Loucy (cell line): ENCODE data around the gene PROC.

Source experiments
- H2AFZ ChIP-seq: fragments of 200-600 bp; sonication (generic); 2 replicates; pipeline ENCODE4 v1.6.0; 2016; ENCODE audit warnings: antibody characterized with exemption, mild to moderate bottlenecking, low read length, moderate library complexity
- H3F3A ChIP-seq: fragments of 200-600 bp; 2 replicates; pipeline ENCODE4 v1.6.0; 2016; ENCODE audit warnings: antibody characterized with exemption, low read depth, mild to moderate bottlenecking
- H3K27me3 ChIP-seq: fragments of 200-600 bp; sonication (generic); 2 replicates; pipeline ENCODE4 v1.6.1; 2014; ENCODE audit warnings: low read length, mild to moderate bottlenecking; ENCODE audit not compliant: insufficient read depth, poor library complexity, severe bottlenecking
- H3K36me3 ChIP-seq: fragments of 200-600 bp; sonication (generic); 2 replicates; pipeline ENCODE4 v1.6.1; 2016; ENCODE audit warnings: low read length; ENCODE audit not compliant: insufficient read depth
- H3K4me1 ChIP-seq: fragments of 200-600 bp; sonication (generic); 2 replicates; pipeline ENCODE4 v1.5.1; 2014; ENCODE audit warnings: low read length, mild to moderate bottlenecking; ENCODE audit not compliant: insufficient read depth, poor library complexity, severe bottlenecking
- H3K4me2 ChIP-seq: fragments of 200-600 bp; sonication (generic); 2 replicates; pipeline ENCODE4 v1.6.0; 2014; ENCODE audit warnings: antibody characterized with exemption, low read length, low read depth, mild to moderate bottlenecking; ENCODE audit not compliant: poor library complexity, severe bottlenecking
- H3K4me3 ChIP-seq: fragments of 200-600 bp; sonication (generic); 2 replicates; pipeline ENCODE4 v1.5.1; 2014; ENCODE audit warnings: low read length, mild to moderate bottlenecking, mixed read lengths; ENCODE audit not compliant: poor library complexity, severe bottlenecking
- H3K79me2 ChIP-seq: fragments of 200-600 bp; sonication (generic); 2 replicates; pipeline ENCODE4 v1.6.1; 2014; ENCODE audit warnings: low read length; ENCODE audit not compliant: insufficient read depth
- H3K9ac ChIP-seq: fragments of 200-600 bp; sonication (generic); 2 replicates; pipeline ENCODE4 v1.6.0; 2014; ENCODE audit warnings: mild to moderate bottlenecking, low read depth, low read length, moderate library complexity; ENCODE audit not compliant: poor library complexity, severe bottlenecking
- H3K9me2 ChIP-seq: fragments of 200-600 bp; sonication (generic); replicated peaks from 2 replicates; pipeline ENCODE4 v1.6.1; 2016; ENCODE audit warnings: low read depth, low read length, mixed read lengths
- H3K9me3 ChIP-seq: fragments of 200-600 bp; sonication (generic); 2 replicates; pipeline ENCODE4 v1.6.1; 2014; ENCODE audit warnings: mild to moderate bottlenecking, antibody characterized with exemption, low read length, low read depth; ENCODE audit not compliant: insufficient read depth
- H4K20me1 ChIP-seq: fragments of 200-600 bp; sonication (generic); 2 replicates; pipeline ENCODE4 v1.6.0; 2014; ENCODE audit warnings: antibody characterized with exemption, low read length, mild to moderate bottlenecking; ENCODE audit not compliant: insufficient read depth, poor library complexity, severe bottlenecking
- CTCF ChIP-seq: fragments of 200-600 bp; sonication (generic); conservative IDR thresholded peaks from 2 replicates; pipeline ENCODE4 v1.5.1; 2014; ENCODE audit warnings: mild to moderate bottlenecking, antibody characterized with exemption, low read length
- EZH2phosphoT487 ChIP-seq: fragments of 200-600 bp; IDR thresholded peaks from 2 replicates; pipeline ENCODE4 v1.6.1; 2018; ENCODE audit warnings: antibody characterized with exemption, mild to moderate bottlenecking, moderate library complexity, borderline replicate concordance

Gene PROC

GRCh38 chr2:127421871-127422558, 3.8 kb downstream of the PROC start:
- Histone ChIP-seq H2AFZ (no peak overlapping the region), H3F3A (no peaks in the 10 kb centered on the region), H3K4me2 (no peak overlapping the region), H3K36me3 (no peaks in the 10 kb centered on the region), H3K79me2 (no peaks in the 10 kb centered on the region), H4K20me1 (no peaks in the 10 kb centered on the region), H3K4me1 (no peaks in the 10 kb centered on the region), H3K9me2 (no peaks in the 10 kb centered on the region), H3K27me3 (no peaks in the 10 kb centered on the region), H3K9me3 (no peaks in the 10 kb centered on the region), H3K9ac (no peak overlapping the region), H3K4me3 (no peak overlapping the region)
- TF ChIP-seq CTCF, result no peak
- TF ChIP-seq EZH2phosphoT487, result no peak

- Histone ChIP-seq H3K9ac (no peak overlapping the region), H2AFZ (peak overlapping the region; percentile 32; the same call in 1 of the 2 replicates), H4K20me1 (no peaks in the 10 kb centered on the region), H3K4me1 (no peaks in the 10 kb centered on the region), H3K36me3 (no peaks in the 10 kb centered on the region), H3K9me3 (no peaks in the 10 kb centered on the region), H3K4me3 (peak overlapping the region; percentile 57), H3K4me2 (peak overlapping the region; percentile 70), H3K27me3 (no peaks in the 10 kb centered on the region), H3F3A (no peaks in the 10 kb centered on the region), H3K79me2 (no peaks in the 10 kb centered on the region), H3K9me2 (no peaks in the 10 kb centered on the region)
- TF ChIP-seq CTCF, result no peak
- no peak for TF ChIP-seq EZH2phosphoT487
Measured at GRCh38 chr2:127422559-127423477, 4.6 kb downstream of the PROC start.

- H3K9me2 ChIP-seq, result no peaks in the 10 kb centered on the region
- no peaks in the 10 kb centered on the region for H3K9me3 ChIP-seq
- H3K36me3 ChIP-seq, result no peaks in the 10 kb centered on the region
- H2AFZ ChIP-seq, result peak overlapping the region; percentile 32; the same call in 1 of the 2 replicates
- H3K4me2 ChIP-seq, result peak overlapping the region; percentile 70
- H3F3A ChIP-seq, result no peaks in the 10 kb centered on the region
- no peaks in the 10 kb centered on the region for H3K27me3 ChIP-seq
- no peaks in the 10 kb centered on the region for H3K79me2 ChIP-seq
- H4K20me1 ChIP-seq, result no peaks in the 10 kb centered on the region
- H3K4me1 ChIP-seq, result no peaks in the 10 kb centered on the region
- TF ChIP-seq CTCF, result no peak
- no peak overlapping the region for H3K9ac ChIP-seq
- H3K4me3 ChIP-seq, result peak overlapping the region; percentile 57
Measured at GRCh38 chr2:127423478-127423843, 5.2 kb downstream of the PROC start.
